ENCODE measurements around the gene ACO2. TPM values are rescaled to one million over a fixed set of nuclear protein-coding genes. Genes with fewer than 3 reads are reported as not detected.

Gene ACO2
- total and polyA plus RNA-seq, 2 of the 8 experiments (the other 6 are each of a cell fraction or from before 2014, with no cell fraction given) = 52.8 to 75.4 TPM

- TF ChIP-seq RNF2 (IDR thresholded peaks at IDR 0.05; ENCODE audit: borderline replicate concordance, low read depth, low read length, missing control alignments, poor library complexity, severe bottlenecking) (no peak), CEBPB (IDR thresholded peaks at IDR 0.05; ENCODE audit: low read depth, low read length) (no peak), PHF8 (conservative IDR thresholded peaks at IDR 0.05; ENCODE audit: low read depth, low read length) (no peak)
Measured at GRCh38 chr22:41576877-41577276, 108.0 kb downstream of the ACO2 start (continued).

Data from H1 (cell line).